GM18867 (cell line): ENCODE results near the gene ATR.
"Not testable (repeated sequence)": the region's sequence is repeated elsewhere in the genome, so short reads cannot be mapped to it uniquely, and the experiment has no call there.

Source experiments
- ATAC-seq: cut with Tn5 transposase; IDR thresholded peaks from one replicate; pipeline ENCODE4 v1.9.1; 2021; ENCODE audit warnings: mild to moderate bottlenecking, moderate library complexity; ENCODE audit not compliant: unreplicated experiment

ATR gene

DNA sequence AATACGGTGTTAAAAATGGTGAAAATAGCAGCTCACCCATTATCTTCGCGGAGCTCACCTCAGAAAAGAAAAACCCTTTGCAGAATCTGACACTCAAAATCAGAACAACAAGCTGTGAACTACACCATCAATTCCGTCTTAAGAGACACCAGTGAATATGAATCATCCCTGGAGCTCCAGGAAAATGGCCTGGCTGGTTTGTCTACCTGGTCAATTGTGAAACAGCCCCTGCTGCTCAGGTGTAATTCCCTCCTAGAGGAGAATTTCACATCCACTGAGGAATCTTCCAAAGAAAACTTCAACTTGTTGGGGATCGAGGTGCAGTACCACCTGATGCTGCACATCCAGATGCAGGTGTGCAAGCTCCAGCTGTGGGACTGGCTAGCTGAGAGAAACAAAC, 127.7 kb downstream of the ATR start:
- no peak for ATAC-seq

- no peak for ATAC-seq
These were observed 128.3 kb downstream of the ATR start for GRCh38 chr3:142450189-142450588.

DNA sequence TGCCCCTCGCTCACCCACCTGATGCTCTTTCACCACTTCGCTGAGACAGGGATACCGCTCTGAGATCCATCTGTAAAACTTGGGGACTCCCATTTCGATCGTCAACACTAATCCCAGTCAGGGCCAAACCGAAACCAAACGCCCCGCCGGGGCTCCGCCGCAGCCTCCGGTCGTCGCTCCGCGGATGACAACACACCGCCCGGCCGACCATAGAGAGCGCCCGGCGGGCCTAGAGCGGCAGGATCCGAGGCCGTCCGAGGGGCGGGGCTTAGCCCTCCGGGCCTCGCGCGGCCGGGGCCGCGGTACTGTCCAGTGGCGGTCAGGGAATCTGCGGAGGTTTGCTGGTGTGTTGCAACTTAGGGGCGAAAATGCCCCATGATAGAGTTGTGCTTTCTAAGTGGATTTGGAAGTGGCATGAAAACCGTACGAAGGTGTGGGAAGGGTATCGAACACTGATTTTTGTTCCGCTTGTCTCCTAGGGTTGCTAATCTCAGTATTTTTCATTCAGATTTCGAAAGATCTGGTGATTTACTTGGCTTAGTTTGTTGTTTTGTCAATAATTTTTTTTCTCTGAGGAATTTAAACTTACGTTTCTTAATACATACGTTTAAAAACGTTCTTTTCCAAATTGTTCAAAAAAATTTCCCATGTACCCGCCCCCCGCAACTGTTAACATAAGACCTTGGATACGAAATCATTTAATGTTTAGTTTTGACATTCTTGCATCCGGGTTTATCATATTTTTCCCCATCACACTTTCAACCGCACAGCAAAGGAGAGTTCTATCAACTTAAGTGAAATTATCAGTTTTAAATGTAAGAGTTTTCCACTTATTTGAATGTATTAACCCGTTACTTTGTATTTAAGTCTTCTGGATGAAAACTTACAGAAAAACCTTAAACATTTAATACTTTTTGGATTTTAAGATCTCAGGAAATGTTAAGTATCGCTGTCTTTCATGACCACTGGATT, 130.4 kb downstream of the ATR start, which contains the start of gene XRN1:
TSS of gene XRN1 (minus strand) at position 186 of the 972 bp plus-strand sequence. CDS start at position 93, 93 bp downstream.
- ATAC-seq, result peak; percentile 91

- peak; percentile 28 for ATAC-seq
These were observed 131.2 kb downstream of the ATR start for GRCh38 chr3:142447301-142447851.

- ATAC-seq, result peak; percentile 56
These were observed 132.7 kb downstream of the ATR start for GRCh38 chr3:142445816-142446254.

DNA sequence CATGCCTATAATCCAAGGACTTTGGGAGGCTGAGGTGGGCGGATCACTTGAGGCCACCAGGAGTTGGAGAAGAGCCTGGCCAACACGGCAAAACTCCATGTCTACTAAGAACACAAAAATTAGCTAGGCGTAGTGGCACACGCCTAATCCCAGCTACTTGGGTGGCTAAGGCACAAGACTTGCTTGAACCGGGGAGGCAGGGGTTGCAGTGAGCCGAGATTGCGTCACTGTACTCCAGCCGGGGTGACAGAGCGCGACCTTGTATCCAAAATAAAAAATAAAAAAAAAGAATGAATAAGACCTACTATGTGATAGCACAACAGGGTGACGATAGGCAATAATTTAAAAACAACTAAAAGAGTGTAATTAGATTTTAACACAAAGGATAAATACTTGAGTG, 134.2 kb downstream of the ATR start:
- no peak for ATAC-seq

DNA sequence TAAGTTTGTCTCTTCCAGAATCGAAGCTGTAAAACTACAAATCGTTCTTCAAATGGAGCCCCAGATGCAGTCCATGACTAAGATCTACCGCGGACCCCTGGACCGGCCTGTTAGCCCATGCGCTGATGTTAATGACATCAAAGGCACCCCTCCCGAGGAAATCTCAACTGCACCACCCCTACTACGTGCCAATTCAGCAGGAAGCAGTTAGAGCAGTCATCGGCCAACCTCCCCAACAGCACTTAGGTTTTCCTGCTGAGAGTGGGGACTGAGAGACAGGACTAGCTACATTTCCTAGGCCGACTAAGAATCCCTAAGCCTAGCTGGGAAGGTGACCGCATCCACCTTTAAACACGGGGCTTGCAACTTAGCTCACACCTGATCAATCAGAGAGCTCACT, 135.5 kb downstream of the ATR start:
- not testable (repeated sequence) for ATAC-seq

GRCh38 chr3:142439499-142440220, 138.9 kb downstream of the ATR start:
- not testable (repeated sequence) for ATAC-seq

DNA sequence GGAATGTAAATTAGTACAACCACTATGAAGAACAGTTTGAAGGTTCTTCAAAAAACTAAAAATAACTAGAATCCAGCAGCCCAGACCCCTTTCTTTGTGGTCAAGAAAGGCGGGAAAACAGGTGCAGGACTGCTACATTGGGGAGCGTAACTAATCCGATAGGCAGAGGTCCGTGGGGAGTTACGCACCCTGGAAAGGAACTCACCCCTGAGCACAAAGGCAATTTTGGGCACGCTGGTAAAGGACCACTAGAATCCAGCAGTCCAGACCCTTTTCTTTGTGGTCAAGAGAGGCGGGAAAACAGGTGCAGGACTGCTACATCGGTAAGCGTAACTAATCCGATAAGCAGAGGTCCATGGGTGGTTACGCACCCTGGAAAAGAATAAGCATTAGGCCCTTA, 140.4 kb downstream of the ATR start:
- ATAC-seq, result not testable (repeated sequence)

GRCh38 chr3:142436951-142437585, 141.5 kb downstream of the ATR start:
- no peak for ATAC-seq

DNA sequence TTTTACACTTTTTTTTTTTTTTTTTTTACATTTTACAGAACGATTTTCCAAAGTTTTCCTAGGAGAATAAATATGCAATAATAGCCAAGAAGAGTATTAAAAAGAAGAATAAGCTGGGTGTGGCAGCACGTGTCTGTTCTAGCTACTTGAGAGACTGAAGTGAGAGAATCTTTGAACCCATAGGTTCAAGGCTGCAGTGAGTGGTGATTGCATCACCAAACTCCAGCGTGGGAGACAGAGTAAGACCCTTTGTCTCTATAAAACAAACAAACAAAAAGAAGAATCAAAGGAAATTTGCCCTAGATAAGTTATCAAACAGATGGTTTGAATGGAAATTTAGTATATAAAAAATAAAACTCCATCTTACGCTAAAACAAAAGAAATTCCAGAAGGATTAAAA, 144.0 kb downstream of the ATR start:
- no peak for ATAC-seq

- no peak for ATAC-seq
These were observed 145.4 kb downstream of the ATR start for GRCh38 chr3:142433110-142433509.

DNA sequence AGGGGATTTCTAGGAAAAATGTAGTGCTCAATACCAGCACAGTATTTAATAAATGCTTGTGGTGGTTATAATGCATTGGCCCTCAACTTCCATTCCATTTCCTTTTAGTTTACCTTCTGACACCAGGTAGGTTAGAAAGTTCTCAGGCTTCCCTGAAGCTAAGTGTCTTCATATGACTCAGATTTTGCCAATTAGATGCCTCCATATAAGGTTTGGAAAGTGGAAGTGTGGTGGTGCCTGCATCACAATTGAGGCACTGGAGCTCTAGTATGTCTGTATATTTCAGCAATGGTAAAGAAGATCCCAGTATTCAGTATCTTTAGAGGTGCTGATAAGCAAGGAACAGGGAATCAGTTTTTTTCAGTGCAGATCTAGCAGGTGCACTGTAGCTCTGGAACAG, 149.0 kb downstream of the ATR start:
- no peak for ATAC-seq

- no peak for ATAC-seq
These were observed 153.8 kb downstream of the ATR start for GRCh38 chr3:142424754-142425153.

DNA sequence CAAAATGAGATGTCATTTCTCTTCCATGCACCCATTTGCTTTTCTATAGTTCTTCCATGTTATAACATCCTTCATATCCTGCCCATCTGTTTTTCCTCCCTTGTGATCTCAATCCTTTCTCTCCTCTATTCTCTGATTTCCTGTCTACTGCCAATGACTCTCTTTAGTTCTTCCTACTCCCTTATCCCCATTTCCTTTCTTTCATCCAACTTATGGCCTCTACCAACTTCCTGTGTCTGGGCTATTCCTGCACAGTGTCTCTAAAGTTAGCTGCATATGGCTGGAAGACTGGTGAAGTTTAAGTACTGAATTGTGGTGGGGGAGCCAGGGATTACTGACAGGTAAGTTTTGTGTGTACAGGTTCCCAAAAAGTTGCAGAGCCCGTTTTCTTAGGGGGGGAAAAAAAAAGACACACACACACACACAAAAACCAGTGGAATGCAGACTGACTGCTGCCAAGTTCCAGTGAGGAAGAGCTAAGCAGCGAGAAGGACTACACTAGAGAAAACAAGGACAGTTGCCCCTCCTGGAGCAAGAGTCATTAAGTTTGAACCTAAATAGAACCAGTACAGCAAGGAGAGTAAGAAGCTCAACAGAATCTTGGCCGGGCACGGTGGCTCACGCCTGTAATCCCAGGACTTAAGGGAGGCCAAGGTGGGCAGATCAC, 159.5 kb downstream of the ATR start:
- ATAC-seq, result no peak

GRCh38 chr3:142417302-142417701, 161.2 kb downstream of the ATR start:
- ATAC-seq, result no peak

GRCh38 chr3:142400537-142400936, 178.0 kb downstream of the ATR start:
- ATAC-seq, result not testable (repeated sequence)
